GM19455 (cell line): Measurements from ENCODE around the gene ZRANB3.
A peak's percentile ranks its signal among the peaks of the same experiment; 100 is the strongest.
"Not testable (repeated sequence)": the region's sequence is repeated elsewhere in the genome, so short reads cannot be mapped to it uniquely, and the experiment has no call there.

Experiments used
- ATAC-seq: cut with Tn5 transposase; IDR thresholded peaks from one replicate; pipeline ENCODE4 v1.9.1; 2021; ENCODE audit not compliant: unreplicated experiment

The ZRANB3 gene

DNA sequence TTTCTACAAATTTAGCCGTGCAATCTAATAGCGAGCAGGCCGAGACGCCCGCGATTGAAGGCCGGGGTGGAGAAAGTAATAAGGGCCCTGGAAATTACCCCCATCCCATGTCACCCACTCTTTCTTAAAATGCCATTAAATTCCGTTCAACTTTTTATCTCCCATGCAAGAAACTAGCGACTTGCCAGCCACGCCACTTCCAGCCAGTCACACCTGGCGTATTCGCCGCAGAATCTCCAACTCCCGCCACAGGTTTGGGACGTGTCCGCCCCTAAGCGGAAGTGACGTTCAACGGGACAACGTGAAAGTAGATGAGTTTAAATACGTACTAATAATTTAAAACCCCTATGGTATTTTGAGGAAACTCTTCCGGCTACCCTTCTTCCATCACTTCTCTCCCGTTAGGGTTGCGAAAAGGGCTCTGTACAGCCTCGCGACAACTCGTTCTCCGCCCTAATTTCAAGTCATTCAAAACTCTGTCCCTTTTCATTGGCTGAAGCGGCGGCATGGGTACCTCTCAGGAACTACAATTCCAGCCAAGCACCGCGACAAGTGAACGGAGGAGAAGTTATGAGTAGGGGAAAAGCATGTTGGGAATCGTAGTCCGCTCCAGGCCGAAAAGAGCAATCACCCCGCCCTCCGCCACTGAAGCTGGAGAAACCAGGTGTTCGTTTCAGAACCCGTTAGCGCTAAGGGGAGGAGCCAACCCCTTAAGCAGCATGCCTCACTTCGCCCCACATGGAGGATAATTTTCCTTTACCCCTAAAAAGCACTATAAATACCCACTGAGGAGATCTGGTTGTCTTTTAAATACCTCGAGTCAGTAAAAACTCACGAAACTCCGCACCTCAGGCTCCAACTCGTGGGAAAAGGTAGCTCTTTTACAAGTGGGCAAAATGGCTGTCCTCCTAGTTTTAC lies at the start of gene ZRANB3:
Gene ZRANB3, minus strand, starts transcription at position 906 of the 918 bp plus-strand sequence.
- peak; percentile 64 for ATAC-seq

- no peak for ATAC-seq
Measured at GRCh38 chr2:135573620-135574019, 42.6 kb upstream of the ZRANB3 start.

DNA sequence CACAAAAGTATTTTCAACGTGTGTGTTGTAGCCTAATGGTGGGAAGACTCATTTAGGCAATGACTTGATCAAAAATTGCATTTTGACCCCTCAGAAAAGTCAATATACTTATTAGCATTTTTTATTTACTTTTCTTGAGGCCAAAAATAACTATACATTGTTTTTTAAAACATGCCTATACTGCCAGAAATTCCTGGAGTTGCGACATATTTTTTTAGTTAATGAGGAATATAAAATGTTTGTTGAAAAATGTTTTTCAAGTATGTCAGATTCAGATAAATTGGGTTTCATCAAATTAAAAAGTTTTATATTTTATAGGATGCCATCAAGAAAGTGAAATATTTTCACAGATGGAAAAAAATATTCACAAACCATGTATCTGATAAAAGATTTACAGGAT lies 39.9 kb upstream of the ZRANB3 start:
- no peak for ATAC-seq

DNA sequence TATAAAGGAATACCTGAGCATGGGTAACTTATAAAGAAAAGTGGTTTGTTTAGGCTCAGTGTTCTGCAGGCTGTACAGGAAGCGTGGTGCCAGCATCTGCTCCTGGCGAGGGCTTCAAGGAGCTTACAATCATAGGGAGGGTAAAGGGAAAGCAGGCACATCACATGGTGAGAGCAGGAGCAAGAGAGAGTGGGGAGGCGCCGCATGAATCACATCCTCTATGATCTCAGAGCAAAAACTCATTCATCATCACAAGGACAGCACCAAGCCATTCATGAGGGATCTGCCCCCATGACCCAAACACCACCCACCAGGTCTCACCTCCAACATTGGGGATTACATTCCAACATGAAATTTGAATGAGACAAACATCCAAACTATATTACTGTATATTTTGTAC lies 32.8 kb upstream of the ZRANB3 start:
- no peak for ATAC-seq

DNA sequence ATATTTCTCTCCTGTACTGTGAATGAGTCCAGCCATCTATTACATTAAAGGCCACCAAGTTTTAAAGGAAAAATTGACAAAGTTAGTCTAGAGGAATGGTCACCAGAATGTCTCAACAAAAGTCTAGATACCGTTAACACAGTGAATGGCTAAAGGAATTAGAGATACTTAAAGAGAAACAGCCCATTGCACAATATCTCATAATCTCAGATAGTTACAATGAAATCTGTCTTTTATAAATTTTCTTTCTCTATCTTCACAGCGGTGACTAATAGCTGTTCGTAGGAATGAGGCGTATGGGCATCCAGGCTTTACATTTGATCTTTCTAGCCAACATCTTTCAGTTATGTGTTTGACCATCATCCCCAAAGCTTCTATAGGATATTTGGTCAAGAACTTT lies 30.9 kb upstream of the ZRANB3 start:
- ATAC-seq, result no peak

GRCh38 chr2:135557530-135557929 lies 26.5 kb upstream of the ZRANB3 start:
- ATAC-seq, result no peak

GRCh38 chr2:135555311-135555710 lies 24.3 kb upstream of the ZRANB3 start:
- ATAC-seq, result no peak

DNA sequence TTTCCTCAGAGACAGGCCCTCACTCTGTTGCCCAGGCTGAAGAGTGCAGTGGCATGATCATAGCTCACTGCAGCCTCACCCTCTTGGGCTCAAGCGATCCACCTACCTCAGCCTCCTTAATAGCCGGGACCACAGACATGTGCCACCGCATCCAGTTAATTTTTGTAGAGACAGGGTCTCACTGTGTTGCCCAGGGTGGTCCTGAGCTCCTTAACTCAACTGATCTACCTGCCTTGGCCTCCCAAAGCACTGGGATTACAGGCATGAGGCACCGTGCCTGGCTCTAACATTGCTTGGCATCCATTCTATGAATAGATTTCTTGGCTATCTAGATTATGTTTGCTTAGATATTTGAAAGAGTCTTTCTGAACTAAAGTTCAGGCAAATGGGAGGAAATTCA lies 21.9 kb upstream of the ZRANB3 start:
- no peak for ATAC-seq

DNA sequence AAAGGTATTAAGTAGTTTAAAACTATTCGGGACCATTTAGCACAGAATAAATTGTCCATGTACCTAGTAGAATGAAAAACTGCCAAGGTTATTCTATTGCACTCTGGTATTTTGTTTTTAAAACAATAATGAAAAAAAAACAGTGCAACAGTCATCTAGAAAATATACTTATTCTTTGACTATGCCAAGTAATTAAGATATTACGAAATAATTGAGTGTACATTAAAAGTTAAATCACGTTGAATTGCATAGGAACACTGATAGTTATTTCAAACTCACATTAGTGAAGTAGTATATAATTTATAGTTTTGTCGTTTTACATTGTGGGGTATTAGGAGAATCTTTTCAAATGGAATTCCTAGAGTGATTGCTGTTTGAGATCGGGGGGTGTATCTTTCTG lies 20.3 kb upstream of the ZRANB3 start:
- no peak for ATAC-seq

DNA sequence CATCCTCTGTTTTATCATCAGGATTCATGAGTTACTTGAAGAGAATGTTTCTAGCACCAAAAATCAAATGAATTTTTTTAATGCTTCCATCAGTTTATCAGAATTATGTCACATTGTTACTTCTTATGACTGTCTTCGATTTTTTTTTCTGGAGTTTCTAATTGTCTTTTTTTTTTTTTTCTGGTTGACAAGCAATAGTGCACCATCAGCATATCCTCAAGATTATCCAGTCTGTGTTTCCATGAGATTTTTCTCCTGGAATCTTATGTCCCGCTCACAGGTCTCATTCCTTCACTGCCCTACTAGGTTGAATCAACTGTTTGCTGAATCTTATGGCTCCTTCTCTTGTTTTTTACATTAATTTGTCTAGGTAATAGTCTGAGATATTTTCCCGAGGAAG lies 16.3 kb upstream of the ZRANB3 start:
- no peak for ATAC-seq

DNA sequence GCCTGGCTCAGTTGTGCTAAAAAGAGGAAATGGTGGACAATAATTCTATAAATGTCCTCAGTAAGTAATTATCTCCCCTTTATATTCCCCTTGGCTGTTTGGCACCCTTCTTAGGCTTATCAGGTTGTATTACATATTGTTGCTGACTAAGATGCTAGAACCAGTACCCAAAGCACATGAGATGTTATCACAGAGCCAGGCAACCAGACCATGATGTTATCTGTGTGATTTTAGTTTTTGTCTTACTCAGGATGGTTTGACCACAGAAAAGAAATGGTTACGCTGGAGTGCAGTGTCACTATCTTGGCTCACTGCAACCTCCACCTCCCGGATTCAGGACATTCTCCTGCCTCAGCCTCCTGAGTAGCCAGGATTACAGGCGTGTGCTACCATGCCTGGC lies 15.4 kb upstream of the ZRANB3 start:
- ATAC-seq, result no peak

GRCh38 chr2:135533545-135533944 lies 2.5 kb upstream of the ZRANB3 start:
- ATAC-seq, result not testable (repeated sequence)

- ATAC-seq, result no peak
Measured at GRCh38 chr2:135532581-135532980, 1.6 kb upstream of the ZRANB3 start.

DNA sequence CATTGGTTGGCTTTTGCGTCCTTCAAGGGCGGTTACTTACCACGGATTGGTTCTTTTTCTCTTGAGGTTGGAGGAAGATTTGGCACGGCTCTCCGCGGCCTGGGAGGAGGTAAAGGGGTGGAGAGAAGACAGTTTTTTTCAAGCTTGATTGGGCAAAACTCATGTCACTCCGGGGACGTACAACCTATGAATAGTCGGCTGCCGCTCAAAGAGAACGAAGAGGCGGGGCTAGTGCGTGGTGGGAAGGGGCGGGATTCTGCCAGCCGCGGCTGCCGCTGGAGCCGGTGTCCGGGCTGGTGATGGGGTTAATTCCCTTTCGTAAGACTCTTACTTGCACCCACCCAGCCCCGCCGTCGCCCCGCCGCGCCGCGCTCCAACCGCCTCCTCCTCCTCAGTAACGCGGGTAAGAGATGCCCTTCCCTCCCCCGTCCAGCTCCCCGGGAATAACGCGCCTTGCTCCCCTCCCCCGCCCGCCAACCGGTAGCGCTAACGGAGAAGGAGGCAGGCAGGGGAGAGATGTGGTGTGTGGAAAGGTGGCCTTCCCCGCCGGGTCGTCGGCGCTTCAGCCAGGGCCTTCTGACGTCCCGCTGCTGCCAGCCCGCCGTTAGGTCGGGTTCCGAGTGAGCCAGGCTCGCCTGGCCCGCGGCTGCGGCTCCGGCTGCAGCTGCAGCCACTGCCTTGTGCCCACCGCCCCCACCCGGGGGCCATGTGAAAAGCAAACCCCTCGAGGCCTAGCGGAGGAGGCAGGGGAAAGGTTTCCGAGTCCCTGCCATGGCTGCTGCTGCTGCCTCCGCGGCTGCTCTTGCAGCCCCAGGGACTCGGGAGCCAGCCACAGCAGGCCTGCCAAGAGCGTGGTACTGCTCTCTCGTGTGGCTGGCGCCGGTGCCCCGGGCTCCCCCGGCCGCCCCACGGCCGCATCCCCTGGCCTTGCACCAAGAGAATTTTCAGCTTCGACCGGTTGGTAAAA lies 496 bp upstream of the ZRANB3 start, which contains the start of gene R3HDM1:
Gene R3HDM1, plus strand, starts transcription at position 254 of the 967 bp plus-strand sequence. CDS start 73,362 bp downstream, outside the sequence.
- ATAC-seq, result peak; percentile 78

DNA sequence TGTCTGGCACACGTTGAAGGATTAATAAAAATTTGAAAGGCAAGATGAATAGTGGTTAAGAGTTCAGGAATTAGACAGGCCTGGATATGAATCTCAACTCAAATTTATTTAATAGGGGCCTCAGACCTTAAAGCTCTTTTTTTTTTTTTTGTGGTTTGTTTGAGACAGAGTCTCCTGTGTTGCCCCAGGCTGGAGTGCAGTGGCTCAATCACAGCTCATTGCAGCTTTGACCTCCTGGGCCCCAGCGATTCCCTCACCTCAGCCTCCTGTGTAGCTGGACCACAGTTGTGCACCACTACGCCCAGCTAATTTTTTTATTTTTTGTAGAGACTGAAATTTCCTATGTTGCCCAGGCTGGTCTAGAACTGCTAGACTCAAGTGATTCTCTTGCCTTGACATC lies 3.0 kb downstream of the ZRANB3 start:
- ATAC-seq, result no peak

DNA sequence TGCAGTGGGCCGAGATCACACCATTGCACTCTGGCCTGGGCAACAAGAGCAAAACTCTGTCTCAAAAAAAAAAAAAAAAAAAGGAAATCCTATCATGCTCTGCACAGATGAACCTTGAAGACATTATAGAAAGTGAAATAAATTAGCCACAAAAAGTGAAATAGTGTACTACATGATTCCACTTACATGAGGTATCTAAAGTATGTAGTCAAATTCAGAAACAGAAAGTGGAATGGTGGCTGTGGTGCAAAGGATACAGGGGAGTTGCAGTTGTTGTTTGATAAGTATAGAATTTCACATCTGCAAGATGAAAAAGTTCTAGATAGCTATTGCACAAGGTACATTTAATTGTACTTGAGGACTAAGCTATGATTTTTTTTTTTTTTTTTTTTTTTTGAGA lies 5.2 kb downstream of the ZRANB3 start:
- no peak for ATAC-seq

GRCh38 chr2:135512099-135512498 lies 18.9 kb downstream of the ZRANB3 start:
- ATAC-seq, result no peak

DNA sequence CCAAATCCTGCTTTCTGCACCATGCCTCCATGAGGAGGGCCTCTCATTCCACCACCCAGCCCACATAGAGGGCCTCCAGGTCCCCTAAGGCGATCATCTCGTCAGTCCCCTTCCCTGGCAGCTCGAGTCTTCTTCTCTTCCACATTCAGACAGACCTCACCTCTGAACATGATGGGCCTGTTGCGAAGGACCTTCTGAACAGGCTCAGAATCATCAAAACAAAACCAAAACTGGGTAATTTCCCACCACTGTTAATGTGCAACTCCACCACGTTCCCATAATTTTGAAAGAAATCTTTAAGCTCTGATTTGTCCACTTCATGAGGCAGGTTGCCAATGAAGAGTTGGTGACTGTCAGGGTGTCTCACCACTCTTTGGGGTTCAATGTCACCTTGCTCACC lies 20.4 kb downstream of the ZRANB3 start:
- no peak for ATAC-seq

DNA sequence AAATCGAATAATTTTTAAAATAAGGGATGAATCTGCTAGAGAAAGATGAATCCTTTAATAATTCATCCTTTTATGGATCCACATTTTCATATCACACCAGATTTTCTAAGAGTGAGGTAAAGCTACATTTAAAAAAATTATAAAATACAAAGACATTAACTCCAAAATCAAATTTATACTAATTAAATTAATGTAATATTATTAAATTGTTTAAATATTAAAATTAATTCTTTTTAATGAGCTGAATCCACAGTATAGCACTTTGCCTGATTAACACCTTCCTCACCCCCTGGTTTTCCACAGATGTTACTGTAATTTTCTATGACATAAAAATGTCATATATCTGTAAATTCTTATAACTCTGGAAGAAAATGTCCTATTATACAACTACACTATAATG lies 26.2 kb downstream of the ZRANB3 start:
- no peak for ATAC-seq

DNA sequence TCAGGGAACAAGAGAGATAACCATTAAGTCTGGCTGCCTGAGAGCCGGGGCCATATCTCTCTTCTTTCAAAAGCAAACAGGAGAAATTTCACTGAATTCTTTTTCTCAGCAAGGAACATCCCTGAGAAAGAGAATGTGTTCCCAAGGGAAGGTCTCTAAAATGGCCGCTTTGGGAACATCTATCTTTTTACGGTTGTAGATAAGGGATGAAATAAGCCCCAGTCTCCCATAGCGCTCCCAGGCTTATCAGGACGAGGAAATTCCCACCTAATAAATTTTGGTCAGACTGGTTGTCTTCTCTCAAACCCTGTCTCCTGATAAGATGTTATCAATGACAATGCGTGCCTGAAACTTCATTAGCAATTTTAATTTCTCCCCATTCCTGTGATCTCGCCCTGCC lies 32.4 kb downstream of the ZRANB3 start:
- not testable (repeated sequence) for ATAC-seq

DNA sequence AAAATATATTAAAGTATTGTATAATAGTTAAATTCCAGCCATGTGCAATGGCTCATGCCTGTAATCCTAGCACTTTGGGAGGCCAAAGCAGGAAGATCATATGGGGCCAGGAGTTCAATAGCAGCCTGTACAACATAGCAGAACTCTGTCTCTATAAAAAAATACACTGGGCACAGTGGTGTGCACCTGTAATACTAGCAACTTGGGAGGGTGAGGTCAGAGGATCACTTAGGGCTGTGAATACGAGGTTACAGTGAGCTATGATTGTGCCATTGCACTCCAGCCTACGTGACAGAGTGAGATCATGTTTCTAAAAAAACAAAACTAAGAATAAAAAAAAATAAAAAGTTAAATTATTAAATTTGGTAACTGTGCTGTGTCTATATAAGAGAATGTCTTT lies 36.1 kb downstream of the ZRANB3 start:
- ATAC-seq, result no peak

DNA sequence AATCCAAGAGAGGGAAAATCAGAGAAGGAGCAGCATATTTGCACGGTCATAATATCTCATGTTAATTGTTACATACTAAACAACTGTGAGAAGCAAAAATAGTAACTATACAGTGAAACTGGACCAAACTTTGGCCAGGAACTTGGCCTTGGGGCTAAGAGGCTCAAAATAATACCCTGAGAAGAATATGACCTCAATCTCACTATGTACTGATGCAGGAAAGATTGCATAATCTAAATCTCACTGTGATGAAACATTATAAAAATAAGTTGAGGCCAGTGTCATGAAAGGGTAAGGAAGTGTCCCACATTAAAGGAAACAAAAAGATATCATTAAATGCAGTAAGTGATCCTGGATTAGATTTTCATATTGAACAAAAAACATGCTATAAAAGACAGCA lies 36.5 kb downstream of the ZRANB3 start:
- no peak for ATAC-seq
